Kidney (tissue), 14 donors: Measurements from ENCODE around the gene PLPPR2. TPM values are rescaled to one million over a fixed set of nuclear protein-coding genes. Genes with fewer than 3 reads are reported as not detected.

Source experiments
- DNase-seq, 5 donors: peaks; one replicate each; pipeline ENCODE4 v3.0.0-alpha.2; 2013 to 2020
- FAIRE-seq: peaks from 2 replicates; lab custom pipeline; 2012; peaks lifted over from hg19 to GRCh38; lab: Jason Lieb, UNC
- H3K27ac ChIP-seq, 2 donors: one replicate each; pipeline ENCODE4 v1.7.0; 2013; ENCODE audit warnings: low read depth in 2 of 2, low read length in 2 of 2, inconsistent platforms in 1 of 2
- H3K27me3 ChIP-seq: one replicate; pipeline ENCODE4 v1.7.1; 2013; ENCODE audit warnings: low read length, inconsistent platforms; ENCODE audit not compliant: control insufficient read depth, insufficient read depth
- H3K36me3 ChIP-seq, 3 donors: one replicate each; pipeline versions ENCODE4 v1.7.0 to v1.7.1; 2013; ENCODE audit warnings: low read length in 3 of 3, control low read depth in 1 of 3, inconsistent platforms in 1 of 3; ENCODE audit not compliant: insufficient read depth in 3 of 3, control insufficient read depth in 2 of 3
- H3K4me1 ChIP-seq, 3 donors: one replicate each; pipeline versions ENCODE4 v1.7.0 to v1.7.1; 2013; ENCODE audit warnings: low read length in 3 of 3, inconsistent platforms in 1 of 3, low read depth in 1 of 3; ENCODE audit not compliant: control insufficient read depth in 2 of 3, insufficient read depth in 2 of 3
- H3K4me3 ChIP-seq, 3 donors: one replicate each; pipeline versions ENCODE4 v1.7.0 to v1.8.1; 2013; ENCODE audit warnings: low read length in 3 of 3, control low read depth in 1 of 3, inconsistent platforms in 1 of 3
- H3K9ac ChIP-seq, 3 donors: one replicate each; pipeline versions ENCODE4 v1.7.0 to v1.7.1; 2013; ENCODE audit warnings: low read length in 3 of 3, control low read depth in 1 of 3, inconsistent platforms in 1 of 3
- H3K9me3 ChIP-seq, 3 donors: one replicate each; pipeline versions ENCODE4 v1.7.0 to v1.7.1; 2013; ENCODE audit warnings: low read length in 3 of 3, control low read depth in 1 of 3, inconsistent platforms in 1 of 3; ENCODE audit not compliant: control insufficient read depth in 2 of 3, insufficient read depth in 1 of 3
- intact Hi-C: fragments of 100-400 bp; cut with DNase I; formaldehyde crosslinking; loops from one replicate; pipeline ENCODE4 v1.11.1; 2022
- polyA plus RNA-seq: library from polyadenylated mRNA; stranded (reverse); fragments of 350-450 nt; fragmentation: Illumina TruSeq; extraction: RNeasy Lipid Tissue Mini Kit (QIAGEN cat#74804); gene quantifications from one replicate; pipeline ENCODE4 v1.2.3, GENCODE V29; 2014; ENCODE audit warnings: low read depth, low replicate concordance; ENCODE audit not compliant: insufficient read depth
- total RNA-seq: library from RNA; stranded (reverse); fragmentation: NEBNext Ultra II Directional; extraction: Animal tissue kit (Norgen Biotek cat#: 25700); gene quantifications from one replicate; pipeline ENCODE4 v1.2.1, GENCODE V29; 2021
- TF ChIP-seq, protein P1 (sequence below): IDR thresholded peaks from 3 replicates; pipeline ENCODE4 v1.5.1; 2012; ENCODE audit warnings: mild to moderate bottlenecking, moderate library complexity, borderline replicate concordance; ENCODE audit not compliant: insufficient read depth; ENCODE audit errors: extremely low read depth
- donor health status: control.
- donor health status: control.
- donor health status: control.
- donor health status: control.
- donor health status: control.
- donor health status: DM: yes; HTN: yes; CAD: no.
- donor health status: Normal renal cell carcinoma (clear cell type).

The PLPPR2 gene
- total and polyA plus RNA-seq, 2 donors from 2014 or later: 11.7 to 22.5 TPM

DNA sequence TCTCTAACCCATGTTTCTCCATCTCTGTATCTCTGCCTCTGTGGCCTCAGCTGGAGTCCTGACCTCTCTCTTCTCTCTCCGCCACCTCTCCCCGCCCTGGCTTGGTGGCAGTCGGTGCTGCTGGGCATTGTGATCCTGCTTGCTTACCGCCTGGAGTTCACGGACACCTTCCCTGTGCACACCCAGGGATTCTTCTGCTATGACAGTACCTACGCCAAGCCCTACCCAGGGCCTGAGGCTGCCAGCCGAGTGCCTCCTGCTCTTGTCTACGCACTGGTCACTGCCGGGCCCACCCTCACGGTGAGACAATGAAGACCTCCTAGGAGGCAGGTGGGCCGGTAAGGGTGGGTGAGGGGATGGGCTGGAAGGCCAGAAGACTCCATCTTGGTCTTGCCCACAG lies 4.2 kb downstream of the PLPPR2 start:
- TF ChIP-seq, protein P1, sequence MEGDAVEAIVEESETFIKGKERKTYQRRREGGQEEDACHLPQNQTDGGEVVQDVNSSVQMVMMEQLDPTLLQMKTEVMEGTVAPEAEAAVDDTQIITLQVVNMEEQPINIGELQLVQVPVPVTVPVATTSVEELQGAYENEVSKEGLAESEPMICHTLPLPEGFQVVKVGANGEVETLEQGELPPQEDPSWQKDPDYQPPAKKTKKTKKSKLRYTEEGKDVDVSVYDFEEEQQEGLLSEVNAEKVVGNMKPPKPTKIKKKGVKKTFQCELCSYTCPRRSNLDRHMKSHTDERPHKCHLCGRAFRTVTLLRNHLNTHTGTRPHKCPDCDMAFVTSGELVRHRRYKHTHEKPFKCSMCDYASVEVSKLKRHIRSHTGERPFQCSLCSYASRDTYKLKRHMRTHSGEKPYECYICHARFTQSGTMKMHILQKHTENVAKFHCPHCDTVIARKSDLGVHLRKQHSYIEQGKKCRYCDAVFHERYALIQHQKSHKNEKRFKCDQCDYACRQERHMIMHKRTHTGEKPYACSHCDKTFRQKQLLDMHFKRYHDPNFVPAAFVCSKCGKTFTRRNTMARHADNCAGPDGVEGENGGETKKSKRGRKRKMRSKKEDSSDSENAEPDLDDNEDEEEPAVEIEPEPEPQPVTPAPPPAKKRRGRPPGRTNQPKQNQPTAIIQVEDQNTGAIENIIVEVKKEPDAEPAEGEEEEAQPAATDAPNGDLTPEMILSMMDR: no peak
- Histone ChIP-seq H3K4me1 (peaks cover 3 to 8% (median 4%) of the 10 kb centered on the region in 3 donors), H3K36me3 (no peaks in the 10 kb centered on the region), H3K4me3 (no peak overlapping the region), H3K27me3 (peaks cover 2% of the 10 kb centered on the region), H3K9ac (no peak overlapping the region), H3K9me3 (no peaks in the 10 kb centered on the region), H3K27ac (no peak overlapping the region)
- FAIRE-seq (no peak), DNase-seq (no peak)
- intact Hi-C loops: no loop called here

DNA sequence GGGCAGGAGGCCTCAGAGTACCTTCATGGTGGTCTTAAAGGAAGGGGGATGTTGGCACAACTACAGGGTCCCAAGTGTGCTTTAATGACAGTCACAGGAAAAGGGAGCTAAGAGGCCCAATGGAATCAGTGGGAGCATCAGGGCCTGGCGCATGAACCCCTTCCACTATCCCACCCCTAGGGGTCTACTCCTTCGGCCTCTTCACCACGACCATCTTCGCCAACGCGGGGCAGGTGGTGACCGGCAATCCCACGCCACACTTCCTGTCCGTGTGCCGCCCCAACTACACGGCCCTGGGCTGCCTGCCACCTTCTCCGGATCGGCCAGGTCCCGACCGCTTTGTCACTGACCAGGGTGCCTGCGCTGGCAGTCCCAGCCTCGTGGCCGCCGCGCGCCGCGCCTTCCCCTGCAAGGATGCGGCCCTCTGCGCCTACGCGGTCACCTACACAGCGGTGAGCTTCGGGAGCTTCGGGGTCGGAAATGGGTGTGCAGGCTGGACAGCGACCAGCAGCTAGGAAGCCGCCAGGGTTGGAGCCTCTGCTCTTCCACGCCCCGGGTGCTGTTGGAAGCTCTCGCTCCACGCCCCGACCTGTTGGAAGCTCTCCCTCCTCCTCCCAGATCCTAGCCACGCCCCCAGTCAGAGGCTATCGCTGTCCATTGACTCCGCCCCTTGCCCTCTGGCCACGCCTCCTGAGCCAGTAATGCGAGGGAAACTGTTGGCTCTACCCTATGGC lies 6.0 kb downstream of the PLPPR2 start:
- DNase-seq (peak in 4 of 5 donors; percentile 87 to 92 (median 88)), FAIRE-seq (no peak)
- intact Hi-C loops: no loop called here
- H3K9me3 ChIP-seq: no peaks in the 10 kb centered on the region
- H3K27me3 ChIP-seq: no peaks in the 10 kb centered on the region
- no peak overlapping the region for H3K9ac ChIP-seq
- TF ChIP-seq, protein P1: no peak
- H3K4me3 ChIP-seq: no peak overlapping the region
- H3K27ac ChIP-seq: no peak overlapping the region
- H3K36me3 ChIP-seq: no peaks in the 10 kb centered on the region
- peaks cover 0 to 2% (median 0%) of the 10 kb centered on the region in 3 donors for H3K4me1 ChIP-seq

DNA sequence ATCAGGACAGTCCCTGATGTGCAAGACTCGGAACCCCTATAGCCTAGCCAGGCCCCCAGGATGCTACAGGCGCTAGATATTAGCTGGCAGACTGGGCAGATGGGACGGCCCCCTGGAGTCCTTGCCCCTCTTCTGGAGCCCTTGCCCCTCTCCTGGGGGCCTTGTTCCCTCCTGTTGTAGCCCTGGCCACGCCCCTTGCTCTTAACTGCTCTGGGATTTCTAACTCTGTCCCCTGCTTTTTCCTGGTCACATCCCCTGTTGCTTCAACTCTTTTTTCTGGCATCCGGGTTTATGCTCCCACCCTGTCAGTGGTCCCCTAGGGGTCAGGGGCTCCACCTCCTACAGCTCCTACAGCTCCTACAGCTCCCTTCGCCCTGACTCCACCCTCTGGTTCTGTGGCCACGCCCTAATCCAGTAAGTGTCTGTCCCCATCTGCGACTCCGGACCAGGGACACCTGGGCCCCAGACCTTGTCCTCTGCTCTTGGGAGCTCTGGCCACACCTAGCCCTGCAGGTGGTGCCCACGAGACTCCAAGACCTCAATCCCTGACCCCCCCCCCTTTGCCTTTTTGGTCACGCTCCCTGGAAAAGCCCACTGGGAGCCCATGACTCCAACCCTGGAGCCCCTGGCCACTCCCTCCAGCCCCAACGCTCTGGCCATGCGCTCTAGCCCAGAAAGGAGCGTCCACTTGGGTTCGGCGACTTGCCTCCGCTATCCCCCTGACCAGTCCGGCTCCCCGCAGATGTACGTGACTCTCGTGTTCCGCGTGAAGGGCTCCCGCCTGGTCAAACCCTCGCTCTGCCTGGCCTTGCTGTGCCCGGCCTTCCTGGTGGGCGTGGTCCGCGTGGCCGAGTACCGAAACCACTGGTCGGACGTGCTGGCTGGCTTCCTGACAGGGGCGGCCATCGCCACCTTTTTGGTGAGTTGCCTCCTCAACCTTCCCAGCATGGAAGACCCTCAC lies 6.8 kb downstream of the PLPPR2 start:
- no peak for DNase-seq
- H3K4me1 ChIP-seq: no peaks in the 10 kb centered on the region
- no peaks in the 10 kb centered on the region for H3K36me3 ChIP-seq
- intact Hi-C loops: no loop called here
- no peak overlapping the region for H3K9ac ChIP-seq
- H3K27me3 ChIP-seq: no peaks in the 10 kb centered on the region
- no peak overlapping the region for H3K27ac ChIP-seq
- FAIRE-seq: no peak
- H3K4me3 ChIP-seq: no peak overlapping the region
- no peaks in the 10 kb centered on the region for H3K9me3 ChIP-seq
- TF ChIP-seq, protein P1: no peak
